ENCODE data around the gene STK11. TPM values are rescaled to one million over a fixed set of nuclear protein-coding genes. Genes with fewer than 3 reads are reported as not detected.
A peak's percentile ranks its signal among the peaks of the same experiment; 100 is the strongest.

The STK11 gene
- total and polyA plus RNA-seq, 2 donors, result 42.5 to 60.2 TPM

- H3K9me3 ChIP-seq (ENCODE audit: control insufficient read depth in 2 of 2, insufficient read depth in 1 of 2, low read length in 1 of 2), result peaks cover 0 to 15% of the 10 kb centered on the region in 2 donors
- no peak for DNase-seq (ENCODE audit: low read depth in 6 of 9, low spot score in 9 of 9)
- H3K27me3 ChIP-seq (ENCODE audit: control insufficient read depth in 2 of 2, insufficient read depth in 1 of 2, low read length in 1 of 2), result peaks cover 0 to 3% of the 10 kb centered on the region in 2 donors
- peak overlapping the region in 1 of 2 donors; percentile 46 for H3K27ac ChIP-seq (ENCODE audit: low read depth in 1 of 2, low read length in 1 of 2)
- no peak overlapping the region for H3K4me3 ChIP-seq (ENCODE audit: low read length in 2 of 2)
- H3K4me1 ChIP-seq (ENCODE audit: control insufficient read depth in 2 of 2, insufficient read depth in 2 of 2, low read length in 2 of 2), result peaks cover 0 to 2% of the 10 kb centered on the region in 2 donors
- H3K36me3 ChIP-seq (ENCODE audit: control insufficient read depth in 2 of 2, insufficient read depth in 2 of 2, low read length in 1 of 2), result peaks cover 7 to 14% of the 10 kb centered on the region in 2 donors
- WGBS, result 89% methylated on average over 17 of the region's 18 CpGs
These were observed 43.9 kb upstream of the STK11 start for GRCh38 chr19:1161716-1162115.

GRCh38 chr19:1162404-1163282, 42.9 kb upstream of the STK11 start:
- Histone ChIP-seq H3K9me3 (ENCODE audit: control insufficient read depth in 2 of 2, insufficient read depth in 1 of 2, low read length in 1 of 2) (peaks cover 0 to 24% of the 10 kb centered on the region in 2 donors), H3K4me3 (ENCODE audit: low read length in 2 of 2) (no peak overlapping the region), H3K36me3 (ENCODE audit: control insufficient read depth in 2 of 2, insufficient read depth in 2 of 2, low read length in 1 of 2) (peaks cover 16 to 20% of the 10 kb centered on the region in 2 donors), H3K27me3 (ENCODE audit: control insufficient read depth in 2 of 2, insufficient read depth in 1 of 2, low read length in 1 of 2) (peaks cover 0 to 3% of the 10 kb centered on the region in 2 donors), H3K27ac (ENCODE audit: low read depth in 1 of 2, low read length in 1 of 2) (peak overlapping the region in 1 of 2 donors; percentile 2), H3K4me1 (ENCODE audit: control insufficient read depth in 2 of 2, insufficient read depth in 2 of 2, low read length in 2 of 2) (peaks cover 4 to 9% of the 10 kb centered on the region in 2 donors)
- no peak for DNase-seq (ENCODE audit: low read depth in 6 of 9, low spot score in 9 of 9)
- 93% methylated on average over 26 of the region's 26 CpGs for WGBS

- 97% methylated on average over 41 of the region's 41 CpGs for WGBS
These were observed 42.2 kb upstream of the STK11 start for GRCh38 chr19:1163283-1163933.

GRCh38 chr19:1163934-1164683, 41.5 kb upstream of the STK11 start:
- DNase-seq (ENCODE audit: low read depth in 6 of 9, low spot score in 9 of 9), result no peak
- no peak overlapping the region for H3K27ac ChIP-seq (ENCODE audit: low read depth in 1 of 2, low read length in 1 of 2)
- peaks cover 0 to 33% of the 10 kb centered on the region in 2 donors for H3K9me3 ChIP-seq (ENCODE audit: control insufficient read depth in 2 of 2, insufficient read depth in 1 of 2, low read length in 1 of 2)
- H3K36me3 ChIP-seq (ENCODE audit: control insufficient read depth in 2 of 2, insufficient read depth in 2 of 2, low read length in 1 of 2), result peaks cover 12 to 19% of the 10 kb centered on the region in 2 donors
- H3K4me3 ChIP-seq (ENCODE audit: low read length in 2 of 2), result no peak overlapping the region
- H3K4me1 ChIP-seq (ENCODE audit: control insufficient read depth in 2 of 2, insufficient read depth in 2 of 2, low read length in 2 of 2), result peaks cover 16 to 24% of the 10 kb centered on the region in 2 donors
- peaks cover 0 to 3% of the 10 kb centered on the region in 2 donors for H3K27me3 ChIP-seq (ENCODE audit: control insufficient read depth in 2 of 2, insufficient read depth in 1 of 2, low read length in 1 of 2)
- WGBS, result 91% methylated on average over 20 of the region's 20 CpGs

More at GRCh38 chr19:1163283-1163933, 42.2 kb upstream of the STK11 start:
- Histone ChIP-seq H3K9me3 (ENCODE audit: control insufficient read depth in 2 of 2, insufficient read depth in 1 of 2, low read length in 1 of 2) (peaks cover 0 to 30% of the 10 kb centered on the region in 2 donors), H3K4me3 (ENCODE audit: low read length in 2 of 2) (no peak overlapping the region), H3K4me1 (ENCODE audit: control insufficient read depth in 2 of 2, insufficient read depth in 2 of 2, low read length in 2 of 2) (peaks cover 12 to 17% of the 10 kb centered on the region in 2 donors), H3K27ac (ENCODE audit: low read depth in 1 of 2, low read length in 1 of 2) (no peak overlapping the region), H3K36me3 (ENCODE audit: control insufficient read depth in 2 of 2, insufficient read depth in 2 of 2, low read length in 1 of 2) (peaks cover 14 to 16% of the 10 kb centered on the region in 2 donors), H3K27me3 (ENCODE audit: control insufficient read depth in 2 of 2, insufficient read depth in 1 of 2, low read length in 1 of 2) (peaks cover 0 to 3% of the 10 kb centered on the region in 2 donors)
- no peak for DNase-seq (ENCODE audit: low read depth in 6 of 9, low spot score in 9 of 9)

- H3K27me3 ChIP-seq (ENCODE audit: control insufficient read depth in 2 of 2, insufficient read depth in 1 of 2, low read length in 1 of 2), result peaks cover 0 to 3% of the 10 kb centered on the region in 2 donors
- peaks cover 16 to 28% of the 10 kb centered on the region in 2 donors for H3K4me1 ChIP-seq (ENCODE audit: control insufficient read depth in 2 of 2, insufficient read depth in 2 of 2, low read length in 2 of 2)
- H3K9me3 ChIP-seq (ENCODE audit: control insufficient read depth in 2 of 2, insufficient read depth in 1 of 2, low read length in 1 of 2), result peaks cover 0 to 33% of the 10 kb centered on the region in 2 donors
- peaks cover 12 to 19% of the 10 kb centered on the region in 2 donors for H3K36me3 ChIP-seq (ENCODE audit: control insufficient read depth in 2 of 2, insufficient read depth in 2 of 2, low read length in 1 of 2)
- WGBS, result 93% methylated on average over 21 of the region's 21 CpGs
- H3K27ac ChIP-seq (ENCODE audit: low read depth in 1 of 2, low read length in 1 of 2), result no peak overlapping the region
- DNase-seq (ENCODE audit: low read depth in 6 of 9, low spot score in 9 of 9), result no peak
- no peak overlapping the region for H3K4me3 ChIP-seq (ENCODE audit: low read length in 2 of 2)
These were observed 40.7 kb upstream of the STK11 start for GRCh38 chr19:1164684-1165531.

- 97% methylated on average over 33 of the region's 33 CpGs for WGBS
- peaks cover 0 to 33% of the 10 kb centered on the region in 2 donors for H3K9me3 ChIP-seq (ENCODE audit: control insufficient read depth in 2 of 2, insufficient read depth in 1 of 2, low read length in 1 of 2)
- peaks cover 0 to 3% of the 10 kb centered on the region in 2 donors for H3K27me3 ChIP-seq (ENCODE audit: control insufficient read depth in 2 of 2, insufficient read depth in 1 of 2, low read length in 1 of 2)
- H3K27ac ChIP-seq (ENCODE audit: low read depth in 1 of 2, low read length in 1 of 2), result no peak overlapping the region
- H3K4me1 ChIP-seq (ENCODE audit: control insufficient read depth in 2 of 2, insufficient read depth in 2 of 2, low read length in 2 of 2), result peaks cover 19 to 30% of the 10 kb centered on the region in 2 donors
- peaks cover 19 to 25% of the 10 kb centered on the region in 2 donors for H3K36me3 ChIP-seq (ENCODE audit: control insufficient read depth in 2 of 2, insufficient read depth in 2 of 2, low read length in 1 of 2)
- no peak overlapping the region for H3K4me3 ChIP-seq (ENCODE audit: low read length in 2 of 2)
- no peak for DNase-seq (ENCODE audit: low read depth in 6 of 9, low spot score in 9 of 9)
These were observed 38.6 kb upstream of the STK11 start for GRCh38 chr19:1166872-1167573.

- peaks cover 25 to 39% of the 10 kb centered on the region in 2 donors for H3K4me1 ChIP-seq (ENCODE audit: control insufficient read depth in 2 of 2, insufficient read depth in 2 of 2, low read length in 2 of 2)
- peaks cover 19 to 25% of the 10 kb centered on the region in 2 donors for H3K36me3 ChIP-seq (ENCODE audit: control insufficient read depth in 2 of 2, insufficient read depth in 2 of 2, low read length in 1 of 2)
- peaks cover 0 to 3% of the 10 kb centered on the region in 2 donors for H3K27me3 ChIP-seq (ENCODE audit: control insufficient read depth in 2 of 2, insufficient read depth in 1 of 2, low read length in 1 of 2)
- no peak overlapping the region for H3K4me3 ChIP-seq (ENCODE audit: low read length in 2 of 2)
- DNase-seq (ENCODE audit: low read depth in 6 of 9, low spot score in 9 of 9), result peak in 3 of 9 donors; percentile 31 to 53 (median 37)
- H3K27ac ChIP-seq (ENCODE audit: low read depth in 1 of 2, low read length in 1 of 2), result peak overlapping the region; percentile 47 to 53
- WGBS, result 67% methylated on average over 35 of the region's 35 CpGs
- H3K9me3 ChIP-seq (ENCODE audit: control insufficient read depth in 2 of 2, insufficient read depth in 1 of 2, low read length in 1 of 2), result peaks cover 0 to 33% of the 10 kb centered on the region in 2 donors
These were observed 37.6 kb upstream of the STK11 start for GRCh38 chr19:1167687-1168571.

Data from thymus (tissue), 11 donors.